HG03025 (cell line): ENCODE data around the gene BRD3.
"Not testable (repeated sequence)": the region's sequence is repeated elsewhere in the genome, so short reads cannot be mapped to it uniquely, and the experiment has no call there.

Experiments used
- ATAC-seq: cut with Tn5 transposase; IDR thresholded peaks from one replicate; pipeline ENCODE4 v1.9.1; 2021; ENCODE audit warnings: mild to moderate bottlenecking, moderate library complexity; ENCODE audit not compliant: unreplicated experiment, low FRiP score

The BRD3 gene

GRCh38 chr9:133995012-133995896 is 72.6 kb downstream of the BRD3 start:
- no peak for ATAC-seq

GRCh38 chr9:133994353-133995011 is 73.3 kb downstream of the BRD3 start:
- ATAC-seq = no peak

- no peak for ATAC-seq
Measured at GRCh38 chr9:133993635-133994253, 74.1 kb downstream of the BRD3 start.

GRCh38 chr9:133992780-133993634 is 74.8 kb downstream of the BRD3 start:
- peak; percentile 31 for ATAC-seq

- peak; percentile 38 for ATAC-seq
Measured at GRCh38 chr9:133991964-133992779, 75.7 kb downstream of the BRD3 start, which contains the start of gene VAV2. Gene VAV2, minus strand, starts transcription at chr9:133992324. Its CDS starts 46 bp downstream, at chr9:133992278.

- peak; percentile 7 for ATAC-seq
Measured at GRCh38 chr9:133991214-133991921, 76.5 kb downstream of the BRD3 start.

GRCh38 chr9:133990366-133991213 is 77.2 kb downstream of the BRD3 start:
- no peak for ATAC-seq

- no peak for ATAC-seq
Measured at GRCh38 chr9:133989625-133990365, 78.0 kb downstream of the BRD3 start.

GRCh38 chr9:133988771-133989170 is 79.1 kb downstream of the BRD3 start:
- not testable (repeated sequence) for ATAC-seq

GRCh38 chr9:133987946-133988665 is 79.7 kb downstream of the BRD3 start:
- ATAC-seq = no peak

GRCh38 chr9:133987446-133987788 is 80.4 kb downstream of the BRD3 start:
- no peak for ATAC-seq

- no peak for ATAC-seq
Measured at GRCh38 chr9:133986774-133987445, 80.9 kb downstream of the BRD3 start.

- no peak for ATAC-seq
Measured at GRCh38 chr9:133986061-133986460, 81.8 kb downstream of the BRD3 start.

- ATAC-seq = no peak
Measured at GRCh38 chr9:133982971-133983720, 84.7 kb downstream of the BRD3 start.

GRCh38 chr9:133981958-133982681 is 85.7 kb downstream of the BRD3 start:
- ATAC-seq = no peak
